ENCODE measurements around the gene SF3B6. TPM values are rescaled to one million over a fixed set of nuclear protein-coding genes. Genes with fewer than 3 reads are reported as not detected.
A peak's percentile ranks its signal among the peaks of the same experiment; 100 is the strongest.

Gene SF3B6
- total RNA-seq, 2 experiments from 2014 or later = 59.8 to 62.6 TPM

DNA sequence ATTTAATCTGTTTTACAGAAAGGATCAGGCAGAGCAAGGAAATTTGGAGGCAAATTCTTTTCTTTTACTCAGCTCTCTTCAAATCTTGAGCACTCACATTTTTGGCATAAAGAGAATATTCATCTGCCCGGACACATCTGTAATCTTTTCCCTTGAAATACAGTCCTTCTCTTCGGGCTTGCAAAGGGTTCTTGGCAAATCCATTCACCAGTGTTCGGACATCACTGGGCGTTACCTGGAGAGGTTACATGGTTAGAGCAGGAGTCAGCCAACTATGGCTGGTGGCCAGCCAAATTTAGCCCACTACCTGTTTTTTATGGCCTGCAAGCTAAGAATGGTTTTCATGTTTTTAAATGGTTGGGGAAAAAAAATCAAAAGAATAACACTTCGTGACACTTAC, 44.9 kb upstream of the SF3B6 start:
- TF ChIP-seq, protein P1, sequence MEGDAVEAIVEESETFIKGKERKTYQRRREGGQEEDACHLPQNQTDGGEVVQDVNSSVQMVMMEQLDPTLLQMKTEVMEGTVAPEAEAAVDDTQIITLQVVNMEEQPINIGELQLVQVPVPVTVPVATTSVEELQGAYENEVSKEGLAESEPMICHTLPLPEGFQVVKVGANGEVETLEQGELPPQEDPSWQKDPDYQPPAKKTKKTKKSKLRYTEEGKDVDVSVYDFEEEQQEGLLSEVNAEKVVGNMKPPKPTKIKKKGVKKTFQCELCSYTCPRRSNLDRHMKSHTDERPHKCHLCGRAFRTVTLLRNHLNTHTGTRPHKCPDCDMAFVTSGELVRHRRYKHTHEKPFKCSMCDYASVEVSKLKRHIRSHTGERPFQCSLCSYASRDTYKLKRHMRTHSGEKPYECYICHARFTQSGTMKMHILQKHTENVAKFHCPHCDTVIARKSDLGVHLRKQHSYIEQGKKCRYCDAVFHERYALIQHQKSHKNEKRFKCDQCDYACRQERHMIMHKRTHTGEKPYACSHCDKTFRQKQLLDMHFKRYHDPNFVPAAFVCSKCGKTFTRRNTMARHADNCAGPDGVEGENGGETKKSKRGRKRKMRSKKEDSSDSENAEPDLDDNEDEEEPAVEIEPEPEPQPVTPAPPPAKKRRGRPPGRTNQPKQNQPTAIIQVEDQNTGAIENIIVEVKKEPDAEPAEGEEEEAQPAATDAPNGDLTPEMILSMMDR (IDR thresholded peaks at IDR 0.05) = no peak
- ChIA-PET POLR2A (no interaction called here), CTCF (no interaction called here)
- H3K27me3 Mint-ChIP-seq = no peaks in the 10 kb centered on the region
- Histone ChIP-seq H3K4me3 (ENCODE audit: low read length) (no peak overlapping the region), H3K36me3 (ENCODE audit: insufficient read depth, low read length) (no peaks in the 10 kb centered on the region), H3K27me3 (ENCODE audit: control insufficient read depth in 1 of 2, insufficient read depth in 2 of 2, low read length in 2 of 2) (no peaks in the 10 kb centered on the region), H3K9me3 (ENCODE audit: control insufficient read depth in 1 of 2, insufficient read depth in 1 of 2, low read length in 2 of 2) (no peaks in the 10 kb centered on the region), H3K27ac (ENCODE audit: low read depth in 1 of 2, low read length in 2 of 2) (no peak overlapping the region), H3K4me1 (ENCODE audit: insufficient read depth, low read length) (peaks cover 14% of the 10 kb centered on the region)
- H3K27ac Mint-ChIP-seq = no peak overlapping the region
- DNase-seq (no peak), ATAC-seq (ENCODE audit: poor library complexity) (no peak)
- intact Hi-C loops (cut with DNase I, micrococcal nuclease) = no loop called here
- peak overlapping the region; percentile 54 for H3K4me3 Mint-ChIP-seq
- no peaks in the 10 kb centered on the region for H3K36me3 Mint-ChIP-seq (ENCODE audit: low read depth)
- H3K9me3 Mint-ChIP-seq = no peaks in the 10 kb centered on the region
- peaks cover 15% of the 10 kb centered on the region for H3K4me1 Mint-ChIP-seq (ENCODE audit: low read depth)

DNA sequence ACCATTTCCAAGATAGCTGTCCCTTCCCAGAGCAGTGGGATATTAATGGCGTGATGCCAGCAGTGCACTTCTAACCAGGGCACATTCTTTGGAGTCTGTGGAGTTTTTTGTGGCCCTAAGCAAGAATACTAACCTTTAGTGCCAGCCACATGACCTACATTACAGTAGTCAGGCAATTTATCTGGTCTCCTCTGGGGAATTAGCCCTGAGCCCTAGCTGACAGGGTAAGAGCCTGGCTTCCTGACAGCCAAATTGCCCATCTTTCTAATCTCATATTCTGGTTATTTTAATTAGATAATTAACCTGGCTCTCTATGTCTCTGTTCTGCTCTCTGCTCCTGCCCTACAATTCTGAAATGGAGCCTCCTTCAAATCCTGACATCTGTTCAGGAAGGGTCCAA, 41.8 kb upstream of the SF3B6 start:
- no peaks in the 10 kb centered on the region for H3K9me3 Mint-ChIP-seq
- intact Hi-C loops (cut with DNase I, micrococcal nuclease) = no loop called here
- ChIA-PET POLR2A (no interaction called here), CTCF (interaction anchor here (0.6 kb wide), 1 partner anchor 295 kb away, joined by 3 read pairs; no protein-coding TSS in a partner anchor)
- H3K4me3 ChIP-seq (ENCODE audit: low read length) = no peak overlapping the region
- TF ChIP-seq, protein P1 (IDR thresholded peaks at IDR 0.05) = no peak
- H3K4me1 Mint-ChIP-seq (ENCODE audit: low read depth) = peaks cover 6% of the 10 kb centered on the region
- no peak overlapping the region for H3K27ac ChIP-seq (ENCODE audit: low read depth in 1 of 2, low read length in 2 of 2)
- no peak for DNase-seq
- no peaks in the 10 kb centered on the region for H3K27me3 Mint-ChIP-seq
- no peaks in the 10 kb centered on the region for H3K27me3 ChIP-seq (ENCODE audit: control insufficient read depth in 1 of 2, insufficient read depth in 2 of 2, low read length in 2 of 2)
- H3K4me3 Mint-ChIP-seq = no peak overlapping the region
- peaks cover 0 to 4% of the 10 kb centered on the region in 2 experiments for H3K9me3 ChIP-seq (ENCODE audit: control insufficient read depth in 1 of 2, insufficient read depth in 1 of 2, low read length in 2 of 2)
- peaks cover 6% of the 10 kb centered on the region for H3K4me1 ChIP-seq (ENCODE audit: insufficient read depth, low read length)
- no peak for ATAC-seq (ENCODE audit: poor library complexity)
- no peaks in the 10 kb centered on the region for H3K36me3 Mint-ChIP-seq (ENCODE audit: low read depth)
- no peak overlapping the region for H3K27ac Mint-ChIP-seq
- no peaks in the 10 kb centered on the region for H3K36me3 ChIP-seq (ENCODE audit: insufficient read depth, low read length)

DNA sequence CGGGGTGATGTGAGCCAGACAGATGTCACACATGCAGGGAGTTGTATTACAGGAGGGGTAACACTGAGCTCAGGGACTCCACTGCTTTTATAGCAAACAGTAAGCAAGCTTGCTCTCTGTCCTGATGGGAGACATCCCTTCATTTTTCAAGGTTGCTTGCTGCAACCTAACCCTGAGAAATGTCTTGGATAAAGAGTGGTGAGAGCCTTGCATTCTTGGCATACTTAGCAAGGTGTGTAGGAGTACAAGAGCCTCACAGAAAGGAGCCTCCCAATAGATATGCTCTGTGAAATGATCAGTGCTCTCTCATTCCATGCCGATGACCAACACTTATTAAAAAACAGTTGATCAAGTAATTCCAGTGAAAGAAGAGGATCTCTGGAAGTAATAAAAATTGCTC, 38.9 kb upstream of the SF3B6 start:
- Mint-ChIP-seq H3K4me1 (ENCODE audit: low read depth) (no peaks in the 10 kb centered on the region), H3K4me3 (no peak overlapping the region)
- POLR2A ChIA-PET = interaction anchor here (0.8 kb wide), 1 partner anchor 330 kb away, joined by 4 read pairs; no protein-coding TSS in a partner anchor

More for the DNA sequence above, 38.9 kb upstream of the SF3B6 start:
- Histone ChIP-seq H3K4me1 (ENCODE audit: insufficient read depth, low read length) (no peaks in the 10 kb centered on the region), H3K9me3 (ENCODE audit: control insufficient read depth in 1 of 2, insufficient read depth in 1 of 2, low read length in 2 of 2) (peaks cover 0 to 4% of the 10 kb centered on the region in 2 experiments), H3K4me3 (ENCODE audit: low read length) (no peak overlapping the region), H3K27ac (ENCODE audit: low read depth in 1 of 2, low read length in 2 of 2) (no peak overlapping the region), H3K27me3 (ENCODE audit: control insufficient read depth in 1 of 2, insufficient read depth in 2 of 2, low read length in 2 of 2) (no peaks in the 10 kb centered on the region), H3K36me3 (ENCODE audit: insufficient read depth, low read length) (no peaks in the 10 kb centered on the region)
- H3K27me3 Mint-ChIP-seq = no peaks in the 10 kb centered on the region
- H3K36me3 Mint-ChIP-seq (ENCODE audit: low read depth) = no peaks in the 10 kb centered on the region
- no peak for ATAC-seq (ENCODE audit: poor library complexity)
- TF ChIP-seq, protein P1 (IDR thresholded peaks at IDR 0.05) = no peak
- intact Hi-C loops (cut with DNase I, micrococcal nuclease) = no loop called here
- CTCF ChIA-PET = no interaction called here
- H3K27ac Mint-ChIP-seq = no peak overlapping the region
- no peaks in the 10 kb centered on the region for H3K9me3 Mint-ChIP-seq
- DNase-seq = no peak
